HTR-8/SVneo (cell line): ENCODE data around the gene ATXN3L.

ENCODE experiments used
- DNase-seq: peaks from one replicate; pipeline ENCODE4 v3.0.0; 2011; ENCODE audit warnings: low spot score, mixed read lengths; ENCODE audit not compliant: insufficient read length
- FAIRE-seq: peaks from 2 replicates; lab custom pipeline; 2011; peaks lifted over from hg19 to GRCh38; lab: Jason Lieb, UNC

ATXN3L gene

DNA sequence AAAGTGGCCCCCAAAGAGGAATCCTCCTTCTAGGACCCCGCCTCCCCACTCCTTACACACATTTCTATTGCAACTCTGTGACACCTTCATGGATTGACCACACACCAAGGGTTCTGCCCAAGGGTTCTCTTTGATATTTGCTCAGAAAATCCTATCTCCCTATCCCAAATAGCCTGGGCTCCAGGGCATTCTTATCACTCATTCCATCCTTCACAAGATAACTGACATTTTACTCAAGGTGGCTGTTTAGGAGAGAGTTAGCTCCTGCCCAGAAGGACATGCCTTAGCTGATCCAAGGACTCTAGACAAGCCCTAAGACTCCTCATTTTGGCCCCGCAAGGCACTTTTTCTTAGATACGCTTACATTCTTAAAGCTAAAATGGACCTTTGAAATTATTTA lies 47.4 kb downstream of the ATXN3L start:
- no peak for FAIRE-seq
- no peak for DNase-seq

GRCh38 chrX:13271511-13271910 lies 48.3 kb downstream of the ATXN3L start:
- FAIRE-seq: no peak
- DNase-seq: no peak

DNA sequence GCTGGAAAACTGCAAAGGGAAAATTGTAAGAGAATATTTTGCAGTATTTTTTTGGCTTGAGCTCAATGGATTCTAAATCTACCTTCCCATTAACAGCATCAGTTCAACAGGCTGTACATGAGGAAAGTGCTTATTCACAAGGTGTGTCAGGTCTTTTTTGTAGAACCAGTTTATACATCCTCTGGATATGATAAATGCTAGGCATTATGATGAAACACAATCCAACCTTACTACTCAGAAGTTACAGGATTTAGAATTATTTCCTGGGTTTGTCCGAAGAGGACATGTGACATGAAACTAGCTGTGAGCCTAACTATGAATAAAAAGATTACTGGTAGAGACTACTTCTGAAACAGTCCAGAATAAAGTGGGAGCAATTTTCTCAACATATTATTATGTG lies 49.5 kb downstream of the ATXN3L start:
- DNase-seq (no peak), FAIRE-seq (no peak)

- DNase-seq (no peak), FAIRE-seq (peak; percentile 13)
Observed at GRCh38 chrX:13268874-13269273, 51.0 kb downstream of the ATXN3L start.
